ENCODE results near the gene CLEC4C.

CLEC4C gene

DNA sequence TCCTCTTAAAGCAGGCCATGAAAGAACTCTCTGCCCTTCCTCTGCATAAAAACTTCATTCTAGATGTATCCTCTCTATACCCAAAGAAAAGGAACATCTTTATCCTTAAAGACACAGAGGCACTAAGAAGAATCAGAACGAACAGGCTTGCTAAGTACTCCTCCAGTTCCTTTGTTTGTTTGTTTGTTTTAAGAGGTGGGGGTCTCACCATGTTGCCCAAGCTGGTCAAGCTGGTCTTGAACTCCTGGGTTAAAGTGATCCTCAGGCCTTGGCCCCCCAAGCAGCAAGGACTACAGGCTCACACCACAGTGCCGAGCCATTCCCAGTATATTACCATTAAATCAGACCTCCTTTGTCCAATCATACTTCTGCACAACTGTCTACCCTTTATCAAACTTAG lies 65.6 kb downstream of the CLEC4C start:
- Histone ChIP-seq H3K9me3 (ENCODE audit: control insufficient read depth, low read length) (no peaks in the 10 kb centered on the region), H3K4me1 (ENCODE audit: control insufficient read depth, insufficient read depth, low read length) (peaks cover 17% of the 10 kb centered on the region), H3K9ac (ENCODE audit: low read length) (no peak overlapping the region), H3K36me3 (ENCODE audit: control insufficient read depth, insufficient read depth, low read length, severe bottlenecking) (no peaks in the 10 kb centered on the region), H3K4me3 (ENCODE audit: low read length) (no peak overlapping the region), H3K27me3 (replicated peaks; ENCODE audit: control insufficient read depth, insufficient read depth, low read length) (no peaks in the 10 kb centered on the region)
- DNase-seq (ENCODE audit: low read depth) = no peak

Data from adipocyte (in vitro differentiated cells).